Left renal pelvis (tissue), 4 donors: Measurements from ENCODE around the gene HS3ST6. TPM values are rescaled to one million over a fixed set of nuclear protein-coding genes. Genes with fewer than 3 reads are reported as not detected.
"Not testable (repeated sequence)": the region's sequence is repeated elsewhere in the genome, so short reads cannot be mapped to it uniquely, and the experiment has no call there.

Experiments
- DNase-seq, 4 donors: peaks; one replicate each; pipeline ENCODE4 v3.0.0-alpha.2; 2013; ENCODE audit warnings: low read depth in 4 of 4, low spot score in 3 of 4
- polyA plus RNA-seq, 4 donors: library from polyadenylated mRNA; unstranded; fragments of 120-200 nt; gene quantifications; one replicate each; pipeline ENCODE4 v1.2.1, GENCODE V29; 2013; ENCODE audit not compliant: insufficient read length in 4 of 4

HS3ST6 gene
- under 1 TPM in 3 of 4 donors, not detected in 1; 0.27 to 0.63 (median 0.42) TPM for polyA plus RNA-seq

DNA sequence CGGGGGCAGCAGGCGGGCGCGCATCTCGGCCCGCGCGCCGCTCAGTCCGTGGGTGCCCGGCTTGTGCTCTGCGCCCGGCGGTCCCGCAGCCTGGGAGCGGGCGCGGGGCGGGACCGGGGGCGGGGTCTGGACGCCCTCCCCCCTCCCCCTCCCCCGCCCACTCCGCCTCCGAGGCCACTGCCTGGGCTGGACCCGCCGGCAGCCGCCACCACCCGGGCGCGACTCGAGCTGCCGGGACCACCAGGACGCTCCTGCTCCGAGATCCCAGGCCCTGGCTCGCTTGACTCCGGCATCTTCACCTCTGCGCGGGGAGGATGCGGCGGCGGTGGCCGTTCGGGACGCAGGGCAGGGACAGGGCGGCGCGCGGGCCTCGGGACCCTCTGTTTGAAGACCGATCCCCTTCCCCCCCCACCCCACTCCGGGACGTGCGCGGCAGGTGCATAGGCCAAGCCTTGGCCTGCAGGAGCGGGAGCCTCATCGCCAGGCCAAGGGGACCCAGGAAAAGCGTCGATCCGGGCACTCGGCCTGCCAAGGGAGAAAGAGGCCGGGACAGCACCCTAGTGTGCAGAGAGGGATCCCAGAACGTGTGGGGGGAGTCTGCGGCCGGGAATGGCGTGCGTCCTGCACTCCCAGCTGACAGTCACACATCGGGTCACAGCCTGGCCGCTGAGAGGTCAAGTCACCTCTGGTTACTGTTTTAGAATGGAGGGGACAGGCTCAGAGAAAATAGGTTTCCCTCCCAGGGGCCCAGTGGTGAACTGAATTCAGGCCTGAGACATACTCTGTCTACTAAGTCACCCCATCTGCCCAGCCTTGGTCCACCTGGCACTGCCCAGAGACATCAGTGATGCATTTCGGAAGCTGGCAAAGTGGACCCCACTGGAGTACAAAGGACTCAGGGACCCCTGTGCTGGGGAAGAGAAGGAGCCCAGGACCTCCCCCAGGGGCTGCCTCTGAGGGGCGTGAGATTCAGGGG lies at the start of gene HS3ST6:
HS3ST6 (minus strand) TSS at position 65 of the 976 bp plus-strand sequence. CDS start 92 bp downstream, outside the sequence.
- no peak for DNase-seq

GRCh38 chr16:1966460-1966859 lies 48.2 kb upstream of the HS3ST6 start, which contains the start of gene RNF151:
Gene RNF151 (plus strand): TSS chr16:1966856. CDS start chr16:1966882, 26 bp downstream.
- no peak for DNase-seq

DNA sequence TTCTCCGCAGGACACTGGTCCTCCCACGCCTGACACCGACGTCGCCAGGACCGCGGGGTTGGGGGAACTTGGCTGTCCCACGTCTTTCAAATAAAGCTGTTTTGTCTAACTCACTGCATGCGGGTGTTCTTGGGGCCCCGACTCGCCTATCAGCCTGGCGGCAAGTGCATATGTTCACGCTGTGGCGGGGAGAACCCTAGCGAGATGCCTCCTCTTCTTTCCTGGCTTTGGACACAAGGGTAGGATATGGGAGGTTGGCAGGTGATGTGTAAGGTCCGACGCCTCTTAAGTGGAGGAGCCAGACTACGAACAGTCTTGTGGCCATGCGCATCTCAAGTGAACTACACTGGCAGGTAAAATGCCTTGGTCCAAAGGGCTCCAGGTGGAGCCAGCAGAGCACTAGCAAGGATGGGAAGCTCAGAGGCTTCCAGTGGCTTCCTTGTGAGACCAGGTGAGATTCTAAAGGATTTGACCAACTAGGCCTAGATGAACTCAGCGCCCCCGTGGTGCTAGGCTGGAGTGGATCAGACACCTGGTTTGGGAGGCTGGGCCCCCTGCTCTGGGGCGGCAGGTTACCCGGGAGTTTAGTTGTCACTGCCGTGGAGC lies 47.3 kb upstream of the HS3ST6 start:
- DNase-seq = no peak

DNA sequence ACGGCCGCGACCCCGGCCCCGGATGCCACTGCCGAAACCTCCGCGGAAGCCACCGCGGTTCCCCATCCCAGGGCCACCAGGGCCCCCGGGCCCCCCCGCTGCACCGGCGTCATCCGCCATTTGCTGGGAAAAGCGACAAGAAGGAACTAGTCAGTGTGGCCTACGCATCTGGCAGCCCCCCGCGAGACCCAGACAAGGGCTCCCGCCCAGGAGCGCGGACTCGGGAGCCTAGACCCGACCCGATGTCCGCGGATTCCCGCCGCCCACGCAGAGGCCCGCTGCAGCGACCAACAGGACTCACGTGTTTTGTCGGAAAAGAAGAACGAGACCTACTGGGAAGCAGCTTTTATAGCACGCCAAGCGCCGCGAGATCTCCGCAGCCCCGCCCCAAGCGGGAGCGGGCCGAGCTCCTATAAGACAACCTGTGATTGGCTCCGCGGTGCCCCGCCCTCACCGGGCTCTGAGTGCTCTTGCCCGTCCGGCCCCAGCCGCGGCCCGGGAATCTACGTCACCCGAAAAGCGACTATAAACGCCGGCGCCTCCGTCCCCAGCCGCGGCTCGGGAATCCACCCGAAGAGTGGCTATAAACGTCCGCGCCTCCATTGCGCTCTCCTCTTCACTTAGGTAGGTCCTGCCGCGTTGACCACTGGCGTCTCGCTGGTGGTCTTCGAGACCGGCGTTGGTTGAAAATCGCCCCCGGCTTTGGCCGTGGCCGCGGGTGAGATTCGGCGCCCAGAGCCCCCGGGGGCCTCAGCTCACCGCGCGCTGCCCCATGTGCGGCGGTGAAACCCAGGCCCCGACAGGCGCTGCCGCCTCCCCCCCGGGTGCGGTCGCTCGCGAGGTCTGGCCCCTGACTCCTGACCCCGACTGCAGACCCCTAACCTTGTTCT lies 46.5 kb upstream of the HS3ST6 start, which contains the start of gene RPS2:
RPS2 (minus strand) TSS at position 321 of the 890 bp plus-strand sequence; CDS start at position 120, 201 bp downstream.
- DNase-seq = peak; percentile 94 to 98 (median 97)

DNA sequence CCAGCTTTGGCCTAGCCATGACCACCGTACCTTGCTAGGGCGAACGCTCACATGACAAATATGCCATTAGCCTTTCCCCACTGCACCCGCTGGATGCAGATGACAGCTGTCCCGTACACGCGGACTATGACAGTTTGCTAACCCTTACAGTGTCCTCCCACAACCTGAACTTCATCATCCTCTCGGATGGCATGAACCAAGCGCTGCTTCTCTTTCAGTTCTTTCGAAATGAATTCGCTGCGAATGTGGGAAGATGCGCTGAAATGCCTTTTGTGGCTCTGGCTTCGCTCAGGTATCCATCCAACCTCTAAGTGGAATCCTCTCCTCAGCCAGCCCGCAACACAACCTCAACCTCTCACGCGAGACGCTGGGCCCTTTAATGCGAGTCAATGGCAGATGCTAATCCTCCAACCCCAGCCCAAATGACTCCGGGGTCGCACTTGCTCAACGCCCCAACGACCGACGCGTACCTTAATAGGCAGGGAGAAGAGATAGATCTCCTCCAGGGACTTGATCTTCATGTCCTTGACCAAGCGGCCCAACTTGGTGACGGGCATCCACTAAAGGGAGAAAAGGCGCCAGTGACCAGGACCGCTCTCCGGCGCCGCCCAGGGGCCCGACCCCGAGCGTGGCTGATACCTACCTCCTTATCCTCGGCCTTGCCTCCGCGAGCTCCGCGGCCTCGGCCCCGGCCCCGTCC lies 45.7 kb upstream of the HS3ST6 start:
- DNase-seq = no peak

GRCh38 chr16:1962161-1963153 lies 44.2 kb upstream of the HS3ST6 start:
- DNase-seq = not testable (repeated sequence)

DNA sequence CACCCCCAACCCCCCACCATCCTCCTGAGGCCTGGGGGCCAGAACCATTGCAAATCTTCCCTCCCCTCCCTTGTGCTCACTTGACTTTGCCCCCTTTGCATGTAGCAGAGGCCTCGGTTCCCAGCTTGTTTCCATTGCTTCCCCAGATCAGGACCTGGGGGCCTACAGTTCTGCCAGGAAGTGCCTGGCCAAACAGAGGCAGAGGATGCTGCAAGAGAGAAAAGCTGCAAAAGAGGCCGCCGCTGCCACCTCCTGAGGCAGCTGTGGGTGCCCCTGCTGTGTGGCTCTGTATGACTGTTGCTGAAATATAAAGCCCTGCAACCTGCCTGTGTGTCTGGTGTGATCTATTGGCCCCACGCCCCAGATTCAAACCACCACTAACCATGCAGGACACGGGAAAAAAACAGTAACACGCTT lies 43.4 kb upstream of the HS3ST6 start:
- no peak for DNase-seq

GRCh38 chr16:1960665-1961630 lies 42.7 kb upstream of the HS3ST6 start:
- no peak for DNase-seq

GRCh38 chr16:1959269-1960039 lies 41.2 kb upstream of the HS3ST6 start, which contains the start of gene NDUFB10:
Gene NDUFB10 (plus strand): TSS chr16:1959538. CDS start chr16:1959625, 87 bp downstream.
- DNase-seq = peak in 3 of 4 donors; percentile 77 to 83 (median 78)

GRCh38 chr16:1958715-1959268 lies 40.6 kb upstream of the HS3ST6 start:
- DNase-seq = no peak

DNA sequence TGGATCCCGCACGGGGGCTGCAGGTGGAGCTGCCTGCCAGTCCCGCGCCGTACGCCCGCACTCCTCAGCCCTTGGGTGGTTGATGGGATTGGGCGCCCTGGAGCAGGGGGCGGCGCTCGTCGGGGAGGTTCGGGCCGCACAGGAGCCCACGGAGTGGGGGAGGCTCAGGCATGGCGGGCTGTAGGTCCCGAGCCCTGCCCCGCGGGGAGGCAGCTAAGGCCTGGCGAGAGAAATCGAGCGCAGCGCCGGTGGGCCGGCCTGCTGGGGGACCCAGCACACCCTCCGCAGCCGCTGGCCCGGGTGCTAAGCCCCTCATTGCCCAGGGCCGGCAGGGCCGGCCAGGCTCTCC lies 39.9 kb upstream of the HS3ST6 start:
- not testable (repeated sequence) for DNase-seq

DNA sequence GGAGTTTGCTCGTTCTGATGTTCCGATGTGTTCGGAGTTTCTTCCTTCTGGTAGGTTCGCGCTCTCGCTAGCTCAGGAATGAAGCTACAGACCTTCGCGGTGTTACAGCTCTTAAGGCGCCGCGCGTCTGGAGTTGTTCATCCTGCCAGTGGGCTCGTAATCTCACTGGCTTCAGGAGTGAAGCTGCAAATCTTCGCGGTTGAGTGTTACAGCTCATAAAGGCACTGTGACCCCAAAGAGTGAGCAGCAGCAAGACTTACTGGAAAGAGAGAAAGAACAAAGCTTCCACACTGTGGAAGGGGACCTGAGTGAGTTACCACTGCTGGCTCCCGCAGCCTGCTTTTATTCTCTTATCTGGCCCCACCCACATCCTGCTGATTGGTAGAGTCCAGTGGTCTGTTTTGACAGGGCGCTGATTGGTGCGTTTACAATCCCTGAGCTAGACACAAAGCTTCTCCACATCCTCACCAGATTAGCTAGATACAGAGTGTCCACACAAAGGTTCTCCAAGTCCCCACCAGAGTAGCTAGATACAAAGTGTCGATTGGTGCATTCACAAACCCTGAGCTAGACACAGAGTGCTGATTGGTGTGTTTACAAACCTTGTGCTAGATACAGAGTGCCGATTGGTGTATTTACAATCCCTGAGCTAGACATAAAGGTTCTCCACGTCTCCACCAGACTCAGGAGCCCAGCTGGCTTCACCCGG lies 39.4 kb upstream of the HS3ST6 start:
- DNase-seq = not testable (repeated sequence)

GRCh38 chr16:1953734-1954133 lies 35.5 kb upstream of the HS3ST6 start:
- no peak for DNase-seq

- no peak for DNase-seq
Observed at GRCh38 chr16:1950559-1950958, 32.3 kb upstream of the HS3ST6 start.

DNA sequence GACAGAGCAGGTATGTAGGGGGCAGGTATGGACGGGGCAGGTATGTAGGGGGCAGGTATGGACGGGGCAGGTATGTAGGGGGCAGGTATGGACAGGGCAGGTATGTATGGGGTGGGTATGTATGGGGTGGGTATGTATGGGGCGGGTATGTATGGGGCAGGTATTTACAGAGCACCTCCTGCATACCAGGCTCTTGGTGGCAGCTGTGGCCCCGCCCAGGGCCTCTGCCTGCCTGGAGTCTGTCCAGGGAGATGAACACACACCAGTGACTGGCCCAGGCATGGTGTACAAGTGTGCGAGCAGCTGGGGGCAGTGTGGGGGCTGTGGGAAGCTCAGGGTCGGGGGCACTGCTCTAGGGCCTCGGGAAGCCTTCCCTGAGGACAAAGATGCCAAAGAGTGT lies 31.8 kb upstream of the HS3ST6 start:
- DNase-seq = no peak

DNA sequence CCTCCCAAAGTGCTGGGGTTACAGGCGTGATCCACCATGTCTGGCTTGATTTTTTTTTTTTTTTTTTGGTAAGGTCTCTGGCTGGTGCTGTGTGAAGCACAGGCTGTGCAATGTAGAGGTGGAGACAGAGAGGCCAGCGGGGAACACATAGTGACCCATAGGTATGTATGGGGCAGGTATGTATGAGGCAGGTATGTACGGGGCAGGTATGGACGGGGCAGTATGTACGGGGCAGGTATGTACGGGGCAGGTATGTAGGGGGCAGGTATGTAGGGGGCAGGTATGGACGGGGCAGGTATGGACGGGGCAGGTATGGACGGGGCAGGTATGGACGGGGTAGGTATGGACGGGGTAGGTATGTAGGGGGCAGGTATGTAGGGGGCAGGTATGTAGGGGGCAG lies 31.3 kb upstream of the HS3ST6 start:
- no peak for DNase-seq
